Neural progenitor cell (in vitro differentiated cells): ENCODE measurements around the gene CFAP92. TPM values are rescaled to one million over a fixed set of nuclear protein-coding genes. Genes with fewer than 3 reads are reported as not detected.

Source experiments
- DNase-seq: peaks from one replicate; pipeline ENCODE4 v3.0.0-alpha.2; 2016; ENCODE audit warnings: low spot score
- H2AFZ ChIP-seq: fragments of 200-600 bp; sonication (generic); replicated peaks from 2 replicates; pipeline ENCODE4 v1.6.1; 2016; ENCODE audit warnings: antibody characterized with exemption
- H3F3A ChIP-seq: fragments of 200-600 bp; sonication (generic); 2 replicates; pipeline ENCODE4 v1.6.1; 2016; ENCODE audit warnings: antibody characterized with exemption, low read depth
- H3K27ac ChIP-seq: fragments of 200-600 bp; sonication (generic); 2 replicates; pipeline ENCODE4 v1.5.1; 2016; ENCODE audit warnings: mild to moderate bottlenecking
- H3K27me3 ChIP-seq: fragments of 200-600 bp; sonication (generic); 2 replicates; pipeline ENCODE4 v1.6.1; 2016; ENCODE audit warnings: mild to moderate bottlenecking, moderate library complexity
- H3K36me3 ChIP-seq: fragments of 200-600 bp; sonication (generic); 2 replicates; pipeline ENCODE4 v1.5.1; 2016
- H3K4me1 ChIP-seq: fragments of 200-600 bp; sonication (generic); 2 replicates; pipeline ENCODE4 v1.6.1; 2016; ENCODE audit warnings: mixed run types
- H3K4me2 ChIP-seq: fragments of 200-600 bp; sonication (generic); 2 replicates; pipeline ENCODE4 v1.6.1; 2016
- H3K4me3 ChIP-seq: fragments of 200-600 bp; sonication (generic); 2 replicates; pipeline ENCODE4 v1.5.1; 2016
- H3K79me2 ChIP-seq: fragments of 200-600 bp; sonication (generic); 2 replicates; pipeline ENCODE4 v1.6.1; 2016; ENCODE audit warnings: low read depth
- H3K9ac ChIP-seq: fragments of 200-600 bp; sonication (generic); 2 replicates; pipeline ENCODE4 v1.6.1; 2016
- H3K9me3 ChIP-seq: fragments of 200-600 bp; sonication (generic); 2 replicates; pipeline ENCODE4 v1.5.1; 2016; ENCODE audit warnings: low read depth
- H4K20me1 ChIP-seq: fragments of 200-600 bp; sonication (generic); 2 replicates; pipeline ENCODE4 v1.6.1; 2016; ENCODE audit warnings: low read depth
- H3K27ac Mint-ChIP-seq: 3 replicates; pipeline ENCODE4 v1.8.0; 2021; ENCODE audit warnings: mixed read lengths
- H3K27me3 Mint-ChIP-seq: 2 replicates; pipeline ENCODE4 v1.8.0; 2022; ENCODE audit warnings: low read depth, mild to moderate bottlenecking, inconsistent platforms, moderate library complexity, mixed read lengths; ENCODE audit not compliant: insufficient read depth
- H3K36me3 Mint-ChIP-seq: 3 replicates; pipeline ENCODE4 v1.8.0; 2021; ENCODE audit warnings: mixed read lengths
- H3K4me1 Mint-ChIP-seq: 3 replicates; pipeline ENCODE4 v1.8.0; 2021; ENCODE audit warnings: mixed read lengths
- H3K4me3 Mint-ChIP-seq: 3 replicates; pipeline ENCODE4 v1.8.0; 2021; ENCODE audit warnings: mild to moderate bottlenecking, moderate library complexity, mixed read lengths
- H3K9me3 Mint-ChIP-seq: 3 replicates; pipeline ENCODE4 v1.8.0; 2020; ENCODE audit warnings: mixed read lengths
- CTCF ChIP-seq: fragments of 200-600 bp; sonication (generic); IDR thresholded peaks from 2 replicates; pipeline ENCODE4 v1.5.1; 2017; ENCODE audit warnings: antibody characterized with exemption, mild to moderate bottlenecking
- EZH2 ChIP-seq: fragments of 200-600 bp; sonication (generic); IDR thresholded peaks from 2 replicates; pipeline ENCODE4 v1.6.1; 2017; ENCODE audit warnings: antibody characterized with exemption, mild to moderate bottlenecking, moderate library complexity
- EZH2phosphoT487 ChIP-seq: fragments of 200-600 bp; sonication (generic); IDR thresholded peaks from 2 replicates; pipeline ENCODE4 v1.6.1; 2017; ENCODE audit warnings: antibody characterized with exemption
- total RNA-seq: library from RNA; depleted of rRNA; stranded (reverse); fragments of >200 nt; gene quantifications from 2 replicates; pipeline ENCODE4 v1.2.3, GENCODE V29; 2015; ENCODE audit warnings: low replicate concordance

CFAP92 gene
- total RNA-seq, 1 donor from 2014 or later, result 5.5 TPM

- no peaks in the 10 kb centered on the region for H3K9me3 Mint-ChIP-seq
- no peak for TF ChIP-seq EZH2phosphoT487
- TF ChIP-seq CTCF, result no peak
- no peak for TF ChIP-seq EZH2
- H3K4me1 Mint-ChIP-seq, result peaks cover 2% of the 10 kb centered on the region
- Histone ChIP-seq H3K27ac (no peak overlapping the region), H3K9me3 (no peaks in the 10 kb centered on the region), H3K4me3 (no peak overlapping the region), H3K4me2 (no peak overlapping the region), H3K27me3 (no peaks in the 10 kb centered on the region), H3K79me2 (no peaks in the 10 kb centered on the region), H3K36me3 (no peaks in the 10 kb centered on the region), H3K9ac (no peak overlapping the region), H3F3A (no peaks in the 10 kb centered on the region), H4K20me1 (no peaks in the 10 kb centered on the region), H2AFZ (no peak overlapping the region), H3K4me1 (no peaks in the 10 kb centered on the region)
- H3K4me3 Mint-ChIP-seq, result no peak overlapping the region
- peaks cover 3% of the 10 kb centered on the region for H3K27me3 Mint-ChIP-seq
- peaks cover 19% of the 10 kb centered on the region for H3K36me3 Mint-ChIP-seq
- no peak overlapping the region for H3K27ac Mint-ChIP-seq
- DNase-seq, result no peak
Measured at GRCh38 chr3:128906804-128907525, 86.9 kb downstream of the CFAP92 start.

GRCh38 chr3:128906031-128906803 lies 87.7 kb downstream of the CFAP92 start:
- Histone ChIP-seq H3K27me3 (no peaks in the 10 kb centered on the region), H3K4me3 (no peak overlapping the region), H3K79me2 (no peaks in the 10 kb centered on the region), H3K27ac (no peak overlapping the region), H3K9me3 (no peaks in the 10 kb centered on the region), H4K20me1 (no peaks in the 10 kb centered on the region), H3F3A (no peaks in the 10 kb centered on the region), H2AFZ (no peak overlapping the region), H3K36me3 (no peaks in the 10 kb centered on the region), H3K9ac (no peak overlapping the region), H3K4me1 (no peaks in the 10 kb centered on the region), H3K4me2 (no peak overlapping the region)
- no peak for TF ChIP-seq CTCF
- TF ChIP-seq EZH2phosphoT487, result no peak
- TF ChIP-seq EZH2, result no peak
- no peak for DNase-seq
- H3K27me3 Mint-ChIP-seq, result peaks cover 3% of the 10 kb centered on the region
- no peaks in the 10 kb centered on the region for H3K9me3 Mint-ChIP-seq
- H3K4me1 Mint-ChIP-seq, result peaks cover 2% of the 10 kb centered on the region
- H3K4me3 Mint-ChIP-seq, result no peak overlapping the region
- H3K27ac Mint-ChIP-seq, result no peak overlapping the region
- peaks cover 21% of the 10 kb centered on the region for H3K36me3 Mint-ChIP-seq

- H3K27me3 Mint-ChIP-seq, result peaks cover 3% of the 10 kb centered on the region
- Histone ChIP-seq H2AFZ (no peak overlapping the region), H3K9me3 (no peaks in the 10 kb centered on the region), H3K9ac (no peak overlapping the region), H3K27ac (no peak overlapping the region), H3K4me1 (no peaks in the 10 kb centered on the region), H3F3A (no peaks in the 10 kb centered on the region), H3K4me2 (no peak overlapping the region), H3K27me3 (no peaks in the 10 kb centered on the region), H3K79me2 (no peaks in the 10 kb centered on the region), H3K4me3 (no peak overlapping the region), H3K36me3 (no peaks in the 10 kb centered on the region), H4K20me1 (no peaks in the 10 kb centered on the region)
- no peak overlapping the region for H3K27ac Mint-ChIP-seq
- TF ChIP-seq CTCF (no peak), EZH2phosphoT487 (no peak), EZH2 (no peak)
- no peaks in the 10 kb centered on the region for H3K9me3 Mint-ChIP-seq
- H3K36me3 Mint-ChIP-seq, result peaks cover 38% of the 10 kb centered on the region
- peaks cover 2% of the 10 kb centered on the region for H3K4me1 Mint-ChIP-seq
- H3K4me3 Mint-ChIP-seq, result no peak overlapping the region
- no peak for DNase-seq
Measured at GRCh38 chr3:128903501-128903900, 90.4 kb downstream of the CFAP92 start.
